GM18868 (cell line): ENCODE results near the gene PSMC1.

ENCODE experiments used
- ATAC-seq: cut with Tn5 transposase; IDR thresholded peaks from one replicate; pipeline ENCODE4 v1.9.1; 2021; ENCODE audit warnings: mild to moderate bottlenecking, moderate library complexity; ENCODE audit not compliant: unreplicated experiment

The PSMC1 gene

GRCh38 chr14:90275820-90276219 lies 19.5 kb downstream of the PSMC1 start:
- no peak for ATAC-seq

DNA sequence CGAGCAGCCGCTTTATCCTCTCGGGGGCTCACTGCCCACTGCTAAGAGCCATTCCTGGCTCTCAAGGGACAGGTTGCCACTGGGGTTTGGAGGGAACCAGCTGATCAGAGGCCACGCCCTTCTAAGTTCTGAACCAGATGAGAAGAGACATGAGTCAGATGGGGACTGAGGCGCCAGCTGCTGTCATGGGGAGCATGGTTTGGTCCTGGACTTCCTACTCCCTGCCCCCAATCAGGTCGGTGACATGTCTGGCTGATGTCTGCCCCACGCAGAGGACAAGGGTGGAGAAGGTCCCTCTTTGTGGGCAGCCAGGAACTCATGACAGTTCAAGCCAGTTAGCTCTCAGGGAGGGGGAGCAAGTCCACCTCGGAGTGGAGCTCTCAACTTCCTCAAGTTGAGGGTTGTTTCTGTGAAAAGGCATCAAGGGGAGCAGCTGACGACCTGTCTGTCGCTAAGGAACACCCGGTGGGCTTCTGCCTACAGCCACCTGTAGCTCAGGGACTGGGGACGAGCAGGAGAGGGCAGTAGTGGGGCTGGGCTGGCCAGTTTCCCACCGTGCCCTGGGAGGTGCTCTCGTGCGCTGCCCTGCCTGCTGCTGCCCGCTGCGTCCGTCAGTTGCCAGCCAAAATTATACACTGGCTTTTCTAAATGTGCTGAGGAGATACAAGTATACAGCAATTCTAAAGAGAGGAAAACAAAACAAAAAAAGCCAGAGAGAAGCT lies 20.5 kb downstream of the PSMC1 start:
- no peak for ATAC-seq

DNA sequence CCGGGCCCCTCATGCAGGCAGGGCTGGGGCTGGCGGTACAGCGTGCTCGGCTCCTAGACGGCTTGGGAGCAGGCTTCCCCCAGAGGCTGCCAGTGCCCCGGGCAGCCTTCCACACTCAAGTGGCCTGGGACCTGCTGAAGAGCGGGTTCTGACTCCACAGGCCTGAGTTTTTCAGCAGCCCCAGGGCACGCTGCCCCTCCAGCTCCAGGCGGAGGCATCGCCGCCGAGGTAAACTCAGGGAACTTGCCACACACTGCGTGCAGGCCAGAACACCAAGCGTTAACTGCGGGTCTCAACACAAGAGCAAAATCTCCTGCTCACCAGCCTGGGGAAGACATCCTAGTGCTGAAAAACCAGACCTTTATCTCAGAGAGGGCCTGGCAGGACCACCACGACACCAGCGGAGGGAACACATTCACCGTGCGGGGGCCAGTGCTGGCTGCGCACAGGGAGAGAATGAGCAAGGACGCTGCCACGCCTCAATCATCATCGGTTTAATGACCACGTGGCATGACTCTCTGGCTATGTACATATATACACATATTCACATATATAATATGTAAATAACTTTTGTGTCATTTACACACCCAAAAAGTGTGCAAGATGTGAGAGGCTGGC lies 21.3 kb downstream of the PSMC1 start:
- ATAC-seq: no peak

DNA sequence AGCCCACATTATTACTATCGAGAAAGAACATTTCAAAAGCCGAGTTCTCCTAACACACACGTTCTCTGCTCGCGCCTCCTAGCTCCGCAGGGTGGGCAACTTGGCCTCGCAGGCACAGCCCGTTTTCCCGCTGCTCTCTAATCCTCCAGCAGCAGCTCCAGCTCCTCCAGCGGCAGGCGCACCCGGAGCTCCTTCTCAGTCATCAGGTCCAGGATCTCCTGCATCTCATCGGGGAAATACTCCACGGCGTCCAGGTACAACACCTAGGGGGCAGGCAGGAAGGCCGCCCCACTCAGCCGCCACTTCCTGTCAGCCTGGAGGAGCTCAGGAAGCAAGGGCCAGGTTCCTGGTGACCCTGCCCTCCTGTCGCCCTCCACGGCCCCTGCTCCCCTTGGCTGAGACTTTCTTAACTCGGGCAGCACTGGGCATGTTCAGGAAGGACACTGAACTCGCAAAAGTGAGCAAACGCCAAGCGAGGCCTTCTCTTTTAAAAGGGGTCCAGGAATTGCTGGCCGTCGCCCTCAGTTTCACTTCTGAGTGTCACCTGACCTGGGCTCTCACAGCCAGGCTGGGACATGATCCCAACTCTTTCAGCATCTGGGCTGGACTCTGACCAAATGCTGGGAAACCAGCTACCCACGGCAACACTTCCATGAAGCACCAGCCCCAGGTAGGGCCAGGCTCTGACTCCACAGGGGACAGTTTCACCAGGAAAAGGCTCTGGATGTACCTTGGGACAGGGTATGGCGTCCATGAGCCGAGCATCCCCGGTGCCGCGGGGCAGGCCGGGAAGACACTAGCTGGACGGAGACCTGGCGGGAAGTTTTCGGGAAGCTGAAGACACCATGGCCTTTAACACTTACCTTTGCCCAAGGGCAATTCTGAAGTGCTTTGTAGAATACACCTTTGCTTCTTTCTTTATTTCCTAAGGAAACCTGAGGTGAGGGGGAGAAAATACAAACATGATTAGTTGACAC lies 22.1 kb downstream of the PSMC1 start:
- no peak for ATAC-seq

- ATAC-seq: no peak
Measured at GRCh38 chr14:90280096-90280495, 23.7 kb downstream of the PSMC1 start.

DNA sequence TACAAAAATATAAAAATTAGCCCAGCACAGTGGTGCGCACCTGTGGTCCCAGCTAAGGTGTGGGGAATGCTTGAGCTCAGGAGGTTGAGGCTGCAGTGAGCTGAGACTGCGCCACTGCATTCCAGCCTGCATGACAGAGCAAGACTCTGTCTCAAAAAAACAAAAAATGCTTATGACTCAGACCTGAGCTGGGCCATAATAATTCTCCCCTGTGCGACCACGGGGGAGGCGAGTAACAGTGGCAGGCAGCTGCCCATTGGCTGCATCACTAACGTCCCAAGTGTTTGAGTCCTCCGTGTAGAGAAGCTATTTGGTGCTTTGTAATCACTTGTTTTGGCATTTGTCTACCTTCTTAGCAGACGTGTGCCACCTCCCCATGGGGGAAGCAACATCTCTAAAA lies 24.9 kb downstream of the PSMC1 start:
- no peak for ATAC-seq

DNA sequence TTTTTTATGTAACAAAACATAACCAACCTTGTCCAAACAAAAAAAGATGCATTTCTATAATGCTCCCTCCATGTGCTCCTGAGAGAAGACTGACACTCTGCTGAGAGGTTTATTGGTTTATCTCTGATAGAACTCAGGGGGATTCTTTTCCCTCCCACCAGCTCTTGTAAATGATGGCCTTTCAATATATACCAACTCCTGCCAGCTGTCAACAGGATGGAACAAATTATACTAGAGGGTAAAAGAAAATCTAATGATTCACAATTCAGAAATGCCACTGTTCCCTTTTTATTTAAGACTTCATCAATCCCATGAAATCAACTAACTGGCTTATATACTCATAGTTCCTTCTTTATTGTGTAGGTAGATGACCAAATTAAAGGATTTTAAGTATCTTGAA lies 25.4 kb downstream of the PSMC1 start:
- no peak for ATAC-seq

DNA sequence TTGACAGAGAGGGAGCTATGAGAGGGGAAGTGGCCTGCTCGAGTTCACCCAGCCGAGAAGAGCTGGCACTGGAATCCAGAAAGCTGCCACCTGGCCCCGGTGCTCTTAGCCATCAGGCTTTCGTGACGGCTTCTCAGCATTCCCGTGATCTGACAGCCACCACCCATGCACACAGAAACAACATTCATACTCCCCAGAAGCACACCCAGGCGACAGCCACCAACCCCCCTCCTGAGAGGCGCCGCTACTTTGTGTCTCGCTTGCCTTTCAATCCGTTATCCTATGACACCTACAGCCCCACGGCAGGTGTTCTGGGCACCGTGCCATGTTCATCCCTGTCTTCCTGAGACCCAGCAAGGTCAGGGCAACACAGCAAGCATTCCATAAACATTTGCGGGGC lies 31.4 kb downstream of the PSMC1 start:
- ATAC-seq: no peak

- no peak for ATAC-seq
Measured at GRCh38 chr14:90288651-90289355, 32.5 kb downstream of the PSMC1 start.

GRCh38 chr14:90290337-90291011 lies 34.1 kb downstream of the PSMC1 start:
- ATAC-seq: no peak

- ATAC-seq: no peak
Measured at GRCh38 chr14:90291699-90292098, 35.3 kb downstream of the PSMC1 start.

- no peak for ATAC-seq
Measured at GRCh38 chr14:90293766-90294730, 37.7 kb downstream of the PSMC1 start.

GRCh38 chr14:90294872-90295271 lies 38.5 kb downstream of the PSMC1 start:
- ATAC-seq: no peak

DNA sequence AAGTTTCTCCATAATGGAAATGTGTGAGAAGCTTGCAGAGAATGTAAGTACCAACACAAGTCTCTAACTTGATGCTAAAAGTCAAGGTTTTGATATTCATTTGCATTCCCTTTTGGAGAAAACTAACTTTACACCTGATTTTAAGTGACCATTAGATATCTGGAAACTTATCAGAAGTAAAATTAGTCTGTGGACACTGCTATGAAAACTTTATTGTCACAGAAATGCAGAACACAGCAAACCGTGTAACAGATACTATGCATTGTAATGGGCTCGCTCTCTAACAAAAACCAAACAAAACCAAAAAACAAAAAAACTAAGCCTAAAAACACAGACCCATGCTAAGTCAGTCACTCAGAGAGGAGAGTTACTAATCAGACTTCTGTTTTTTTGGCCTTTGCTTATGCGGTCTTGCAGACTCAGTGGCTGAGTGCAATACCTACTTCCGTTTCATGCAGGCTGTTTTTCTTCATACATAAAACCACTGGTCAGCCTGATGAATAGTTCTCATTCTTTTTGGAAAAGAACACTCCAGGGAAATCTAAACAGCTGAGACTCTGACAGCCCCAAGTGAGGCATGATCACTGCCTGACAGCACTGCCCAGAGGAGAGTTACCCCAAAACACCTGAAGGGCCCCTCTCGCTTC lies 39.6 kb downstream of the PSMC1 start:
- no peak for ATAC-seq

- ATAC-seq: no peak
Measured at GRCh38 chr14:90296641-90297040, 40.3 kb downstream of the PSMC1 start.

DNA sequence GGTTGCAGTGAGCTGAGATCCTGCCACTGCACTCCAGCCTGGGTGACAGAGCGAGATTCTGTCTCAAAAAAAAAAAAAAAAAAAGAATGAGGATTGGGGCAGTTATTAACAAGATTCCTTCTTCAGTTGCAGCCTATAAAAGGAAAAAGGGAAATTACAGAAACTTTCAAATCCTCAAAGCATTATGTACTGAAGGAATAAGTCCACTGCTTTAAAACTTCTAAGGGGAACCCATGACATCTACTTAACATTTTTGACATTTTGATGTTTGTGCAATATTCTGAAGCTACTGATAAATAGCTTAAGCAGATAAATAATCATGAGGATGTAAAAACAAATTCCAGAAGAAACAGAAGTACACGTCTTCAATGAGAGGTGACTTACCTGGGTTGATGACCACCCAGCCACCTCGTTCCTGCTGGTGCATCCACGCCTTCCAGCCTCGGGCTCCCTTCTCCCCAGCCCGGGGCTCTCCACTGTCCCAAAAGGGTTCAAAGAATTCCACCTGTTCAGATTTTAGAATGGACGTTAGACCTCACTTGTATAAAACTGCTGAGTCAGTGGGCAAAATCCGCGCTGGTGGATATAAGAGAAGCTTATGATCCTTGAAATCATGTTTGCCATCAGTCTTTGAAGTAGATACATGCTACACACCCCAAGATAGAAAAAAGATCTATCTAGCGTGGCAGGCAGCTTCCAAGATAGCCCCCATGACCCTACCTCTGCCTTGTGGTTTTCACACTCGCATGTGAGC lies 41.7 kb downstream of the PSMC1 start:
- no peak for ATAC-seq

DNA sequence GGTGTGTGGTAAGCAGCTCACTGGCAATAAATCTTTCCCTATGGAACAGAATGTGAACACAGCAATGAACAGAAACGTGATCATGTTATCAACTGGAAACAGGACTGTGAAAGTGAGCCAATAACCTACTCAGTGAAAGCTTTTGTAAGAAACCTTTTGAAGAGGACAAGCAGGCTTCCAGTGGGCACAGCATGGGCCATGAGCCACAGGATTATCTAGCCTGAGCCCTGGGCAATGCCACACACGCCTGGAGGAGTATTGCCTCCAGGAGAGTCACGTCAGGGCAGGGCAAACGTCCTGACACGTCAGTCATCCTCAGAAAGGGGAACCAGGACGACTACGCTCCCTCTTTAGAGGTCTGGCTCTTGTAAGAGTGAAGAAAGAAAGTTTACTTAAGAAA lies 43.1 kb downstream of the PSMC1 start:
- no peak for ATAC-seq

DNA sequence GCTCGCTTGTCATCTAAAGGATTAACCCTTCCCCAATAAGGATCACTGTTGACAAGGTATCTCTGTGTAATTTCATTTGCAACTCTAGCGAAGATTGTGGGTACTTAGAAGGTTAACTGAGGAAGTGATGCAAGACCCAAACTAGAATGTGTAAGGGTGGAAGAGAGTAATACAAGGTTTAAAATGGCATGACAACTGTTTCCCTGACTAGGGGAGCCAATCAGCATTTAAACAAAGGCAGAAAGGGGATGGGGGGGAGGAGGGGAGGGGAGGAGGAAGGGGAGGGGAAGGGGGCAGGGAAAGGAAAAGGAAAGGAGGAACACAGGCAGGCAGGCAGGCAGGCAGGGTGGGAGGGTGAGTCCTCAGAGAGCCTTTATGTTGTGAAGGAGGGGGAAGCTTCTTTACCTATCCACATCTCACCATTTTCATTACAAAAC lies 44.3 kb downstream of the PSMC1 start:
- no peak for ATAC-seq
